Stimulated activated CD8-positive, alpha-beta memory T cell treated with anti-CD3 and anti-CD28 coated beads, Interleukin-7, amount 100 ng/mL, for 24 hours (primary cell): ENCODE measurements around the gene FHOD1.

Experiments
- DNase-seq: peaks from one replicate; pipeline ENCODE4 v3.0.0-alpha.2; 2020; ENCODE audit warnings: low read depth

Gene FHOD1

GRCh38 chr16:67277294-67277998 is 30.2 kb upstream of the FHOD1 start:
- no peak for DNase-seq

DNA sequence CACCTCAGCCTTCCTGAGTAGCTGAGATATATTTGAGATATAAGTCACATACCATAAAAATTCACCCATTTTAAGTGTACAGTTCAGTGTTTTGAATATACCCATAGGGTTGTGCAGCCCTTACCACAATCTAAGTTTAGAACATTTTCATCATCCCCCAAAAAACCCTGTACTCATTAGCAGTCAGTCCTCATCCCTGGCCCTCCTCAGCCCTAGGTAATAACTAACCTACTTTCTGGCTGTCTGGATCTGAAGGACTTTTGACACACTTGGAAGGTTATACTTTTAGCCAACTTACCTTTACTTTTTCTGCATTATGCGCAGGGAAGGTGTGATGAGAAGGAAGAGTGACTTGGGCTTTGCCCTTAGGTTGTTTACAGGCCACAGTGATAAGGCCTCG is 28.0 kb upstream of the FHOD1 start:
- DNase-seq: no peak

DNA sequence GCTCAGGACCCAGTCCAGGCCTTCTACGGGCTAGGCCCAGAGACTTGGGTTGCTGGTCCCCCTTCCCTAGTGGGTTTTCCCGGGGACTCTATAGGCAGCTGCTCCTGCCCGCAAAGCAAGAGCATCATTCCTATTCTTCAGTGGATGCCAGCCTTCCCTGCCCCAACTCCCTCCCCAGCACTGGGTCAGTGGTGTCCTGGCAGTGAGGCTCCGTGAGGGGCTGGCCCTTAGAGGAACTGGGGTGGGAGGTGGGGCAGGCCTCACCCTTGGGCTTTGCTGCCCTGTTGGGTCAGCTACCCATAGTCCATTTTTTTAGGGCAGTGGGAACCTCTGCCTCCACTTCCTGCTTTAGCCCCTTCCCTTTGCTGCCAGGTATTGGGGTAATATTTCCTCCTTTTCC is 24.2 kb upstream of the FHOD1 start:
- DNase-seq: no peak

DNA sequence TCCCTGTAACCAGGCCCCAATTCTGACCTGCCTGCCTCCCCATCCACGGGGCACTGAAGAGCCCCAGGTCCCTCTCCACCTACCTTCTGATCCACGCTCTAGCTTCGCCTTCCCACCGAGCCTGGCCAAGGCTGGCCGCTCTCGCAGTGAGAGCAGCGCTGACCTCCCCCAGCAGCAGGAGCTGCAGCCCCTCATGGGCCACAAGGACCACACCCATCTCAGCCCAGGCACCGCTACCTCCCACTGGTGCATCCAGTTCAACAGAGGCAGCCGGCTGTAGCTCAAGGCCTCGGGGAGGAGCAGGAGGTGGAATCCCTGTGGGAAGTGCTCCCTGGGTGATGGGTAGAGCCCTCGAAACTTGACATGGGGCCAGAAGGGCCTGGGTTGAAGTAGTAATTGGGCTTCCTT is 23.7 kb upstream of the FHOD1 start:
- no peak for DNase-seq

- no peak for DNase-seq
These were observed 22.5 kb upstream of the FHOD1 start for GRCh38 chr16:67269766-67270165.

DNA sequence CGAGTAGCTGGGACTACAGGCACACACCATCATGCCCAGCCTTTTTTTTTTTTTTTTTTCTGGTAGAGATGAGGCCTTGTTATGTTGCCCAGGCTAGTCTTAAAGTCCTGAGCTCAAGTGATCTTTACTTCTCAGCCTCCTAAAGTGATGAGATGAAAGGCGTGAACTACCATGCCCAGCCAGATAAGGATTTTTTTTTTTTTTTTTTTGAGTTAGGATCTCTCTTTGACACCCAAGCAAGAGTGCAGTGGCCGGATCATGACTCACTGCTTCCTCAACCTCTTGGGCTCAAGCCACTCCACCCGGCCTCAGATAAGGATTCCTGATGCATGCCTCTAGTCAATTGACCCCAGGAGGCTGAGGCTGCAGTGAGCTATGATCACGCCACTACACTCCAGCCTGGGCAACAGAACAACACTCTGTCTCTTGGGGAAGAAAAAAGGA is 20.9 kb upstream of the FHOD1 start:
- DNase-seq: no peak

DNA sequence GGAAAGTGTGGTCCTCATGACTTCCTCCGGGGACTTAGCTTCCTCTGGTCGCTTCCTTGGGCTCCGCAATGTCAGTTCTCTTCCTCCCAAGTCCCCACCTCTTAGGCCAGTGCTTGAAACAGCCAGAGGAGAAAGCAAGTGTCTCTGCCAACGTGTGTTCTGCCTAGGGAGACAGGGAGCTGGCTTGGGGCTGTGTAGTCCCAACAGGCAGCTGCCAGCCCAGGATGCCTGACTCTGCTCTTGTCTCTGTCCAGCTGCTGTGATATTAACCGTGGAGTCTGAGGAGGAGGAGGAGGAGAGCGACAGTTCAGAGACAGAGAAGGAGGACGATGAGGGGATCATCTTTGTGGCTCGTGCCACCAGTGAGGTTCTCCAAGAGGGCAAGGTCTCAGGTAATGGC is 18.6 kb upstream of the FHOD1 start:
- DNase-seq: no peak

DNA sequence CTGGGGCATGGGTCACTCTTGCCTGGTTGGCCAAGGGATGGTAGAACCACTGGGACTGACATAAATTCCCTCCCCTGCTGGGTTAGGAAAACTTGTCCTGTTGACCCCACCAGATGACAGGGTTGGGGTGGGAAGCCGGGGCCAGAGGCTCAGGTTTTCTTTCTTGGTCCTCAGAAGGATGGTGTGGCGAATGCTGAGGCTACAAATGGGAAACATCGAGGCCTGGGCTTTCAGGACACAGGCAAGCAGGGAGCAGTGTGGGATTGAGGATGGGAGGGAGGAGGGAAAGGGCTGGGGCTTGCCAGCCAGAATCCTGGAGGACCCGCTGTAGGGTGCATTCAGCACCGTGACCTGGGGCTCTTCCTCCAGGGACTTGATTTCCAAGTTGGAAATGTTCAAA is 17.6 kb upstream of the FHOD1 start:
- no peak for DNase-seq

DNA sequence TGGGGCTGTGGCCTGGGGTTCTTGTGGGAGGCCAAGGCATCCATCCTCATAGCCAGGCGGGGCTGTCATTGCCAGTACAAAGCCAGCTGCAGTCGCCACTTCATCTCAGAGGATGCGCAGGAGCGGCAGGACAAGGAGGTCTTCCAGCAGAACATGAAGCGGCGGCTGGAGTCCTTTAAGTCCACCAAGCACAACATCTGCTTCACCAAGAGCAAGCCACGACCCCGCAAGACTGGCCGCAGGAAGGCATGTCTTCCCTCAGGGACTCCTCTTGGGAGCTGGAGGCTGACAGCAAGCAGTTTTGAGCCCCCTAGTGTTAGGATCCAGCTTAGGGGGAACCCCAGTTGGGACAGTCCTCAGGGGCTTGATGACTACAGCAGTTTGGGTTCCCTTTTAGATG is 17.0 kb upstream of the FHOD1 start:
- no peak for DNase-seq

GRCh38 chr16:67263201-67263600 is 15.9 kb upstream of the FHOD1 start:
- no peak for DNase-seq

- no peak for DNase-seq
These were observed 13.3 kb upstream of the FHOD1 start for GRCh38 chr16:67260426-67261063.

DNA sequence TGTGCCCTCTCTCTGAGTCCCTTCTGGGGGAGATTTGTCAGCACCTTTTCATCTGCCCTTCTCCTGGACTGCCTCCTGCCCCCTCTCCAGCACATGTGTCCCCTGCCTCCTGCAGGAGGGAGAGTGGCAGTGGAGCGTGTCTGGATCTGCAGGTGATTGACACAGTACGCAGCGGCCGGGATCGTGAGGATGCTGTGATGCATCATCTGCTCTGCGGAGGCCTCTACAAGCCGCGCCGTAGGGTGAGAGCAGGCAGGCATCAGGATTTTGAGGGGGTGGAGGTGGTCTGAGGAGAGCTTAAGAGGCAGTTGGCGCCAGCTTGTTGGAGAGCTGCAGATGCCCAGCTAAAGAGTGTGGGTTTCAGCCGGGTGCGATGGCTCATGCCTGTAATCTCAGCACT is 12.4 kb upstream of the FHOD1 start:
- no peak for DNase-seq

DNA sequence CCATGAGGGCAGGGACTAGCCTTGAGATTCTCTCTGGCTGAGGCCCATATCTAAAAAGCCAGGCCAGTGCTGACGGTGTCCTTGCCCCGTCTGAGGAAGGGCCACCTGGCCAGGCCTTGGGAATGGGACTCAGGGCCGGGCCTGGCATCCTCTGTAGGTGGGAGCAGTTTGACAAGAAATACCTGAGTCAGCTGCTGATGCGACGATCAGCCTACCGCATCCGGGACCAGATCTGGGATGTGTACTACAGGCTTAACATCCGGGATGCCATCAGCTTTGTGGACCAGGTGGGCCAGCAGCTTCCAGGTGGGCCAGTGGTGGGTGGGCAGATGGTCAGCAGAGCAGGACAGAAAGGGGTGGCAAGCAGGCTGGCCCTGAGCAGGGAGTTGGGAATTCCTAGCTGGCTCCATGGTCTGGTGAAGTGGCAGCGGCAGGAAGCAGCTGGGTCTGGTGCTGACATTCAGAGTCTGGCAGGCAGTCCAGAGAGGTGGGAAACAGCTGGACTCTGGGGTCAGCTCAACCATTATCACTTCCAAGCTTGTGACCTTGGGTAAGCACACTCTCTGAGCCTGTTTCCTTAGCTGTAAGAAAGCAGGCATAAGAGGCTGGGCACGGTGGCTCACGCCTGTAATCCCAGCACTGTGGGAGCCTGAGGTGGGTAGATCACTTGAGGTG is 11.0 kb upstream of the FHOD1 start:
- no peak for DNase-seq

GRCh38 chr16:67257486-67258160 is 10.3 kb upstream of the FHOD1 start:
- DNase-seq: no peak

- DNase-seq: no peak
These were observed 9.5 kb upstream of the FHOD1 start for GRCh38 chr16:67256701-67257230.

DNA sequence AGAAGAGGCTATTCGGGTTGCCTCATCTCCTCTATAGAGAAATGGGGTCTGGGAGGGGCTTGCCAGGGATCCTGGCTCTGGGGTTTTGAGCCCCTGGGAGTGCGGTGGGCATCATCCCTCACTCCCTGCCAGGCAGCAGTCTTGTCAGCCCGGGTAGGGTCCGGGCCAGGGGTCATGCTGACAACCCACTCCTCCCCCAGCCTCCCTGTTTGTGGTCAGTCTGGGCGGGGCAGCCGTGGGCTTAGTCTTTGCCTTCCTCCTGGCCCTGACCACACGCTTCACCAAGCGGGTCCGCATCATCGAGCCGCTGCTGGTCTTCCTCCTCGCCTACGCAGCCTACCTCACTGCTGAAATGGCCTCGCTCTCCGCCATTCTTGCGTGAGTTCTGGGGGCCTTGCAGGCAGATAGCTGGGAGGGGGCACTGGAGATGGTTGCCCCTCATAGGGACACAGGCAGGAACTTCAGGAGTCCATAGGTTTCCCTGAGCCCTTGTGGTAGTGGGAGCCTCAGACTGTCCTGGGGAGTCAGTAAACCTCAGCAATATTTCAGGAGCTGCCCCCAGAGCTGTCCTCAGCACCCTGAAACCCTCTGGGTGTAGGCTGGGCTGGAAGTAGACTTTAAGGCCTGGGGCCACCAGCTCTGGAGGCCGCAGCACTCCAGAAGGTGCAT is 8.4 kb upstream of the FHOD1 start:
- DNase-seq: no peak

GRCh38 chr16:67254801-67255552 is 7.7 kb upstream of the FHOD1 start:
- DNase-seq: no peak

DNA sequence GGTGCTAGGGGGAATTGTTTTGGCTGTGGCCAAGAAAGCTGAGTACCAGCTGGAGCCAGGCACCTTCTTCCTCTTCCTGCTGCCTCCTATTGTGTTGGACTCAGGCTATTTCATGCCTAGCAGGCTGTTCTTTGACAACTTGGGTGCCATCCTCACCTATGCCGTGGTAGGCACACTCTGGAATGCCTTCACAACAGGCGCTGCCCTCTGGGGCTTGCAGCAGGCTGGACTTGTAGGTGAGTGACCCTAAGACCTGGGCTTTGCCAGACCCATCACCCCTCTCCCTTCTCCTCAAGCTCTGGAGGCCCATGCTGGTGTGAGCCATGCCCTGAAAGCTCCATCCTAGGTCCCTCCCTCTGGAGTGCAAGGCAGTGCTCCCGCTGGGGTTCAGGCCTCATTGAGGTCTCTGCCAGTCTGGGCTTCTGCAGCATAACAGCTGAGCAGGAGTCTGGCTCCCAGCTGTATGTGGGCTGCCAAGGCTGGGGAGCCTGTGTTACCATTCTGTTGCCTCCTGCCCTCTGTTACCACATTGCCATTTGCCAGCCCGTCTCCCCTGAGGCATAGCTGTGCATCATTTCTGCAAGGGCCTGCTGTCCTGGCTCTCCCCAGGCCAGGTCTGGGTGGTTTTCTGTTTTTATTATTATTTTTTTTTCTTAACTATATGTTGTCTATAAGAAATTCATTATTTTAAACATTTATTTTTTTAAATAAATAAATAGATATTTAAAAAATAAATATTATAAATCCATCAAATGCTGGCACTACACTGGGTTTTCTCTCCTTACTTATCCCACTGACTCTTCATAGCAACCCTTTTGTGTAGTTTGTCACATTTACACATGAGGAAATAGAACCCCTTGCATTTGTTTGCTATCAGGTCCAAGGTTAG is 5.6 kb upstream of the FHOD1 start:
- DNase-seq: no peak

GRCh38 chr16:67250045-67250327 is 2.7 kb upstream of the FHOD1 start:
- DNase-seq: no peak
